Measurements from ENCODE around the gene BBOF1.
"Not testable (repeated sequence)": the region's sequence is repeated elsewhere in the genome, so short reads cannot be mapped to it uniquely, and the experiment has no call there.

BBOF1 gene

DNA sequence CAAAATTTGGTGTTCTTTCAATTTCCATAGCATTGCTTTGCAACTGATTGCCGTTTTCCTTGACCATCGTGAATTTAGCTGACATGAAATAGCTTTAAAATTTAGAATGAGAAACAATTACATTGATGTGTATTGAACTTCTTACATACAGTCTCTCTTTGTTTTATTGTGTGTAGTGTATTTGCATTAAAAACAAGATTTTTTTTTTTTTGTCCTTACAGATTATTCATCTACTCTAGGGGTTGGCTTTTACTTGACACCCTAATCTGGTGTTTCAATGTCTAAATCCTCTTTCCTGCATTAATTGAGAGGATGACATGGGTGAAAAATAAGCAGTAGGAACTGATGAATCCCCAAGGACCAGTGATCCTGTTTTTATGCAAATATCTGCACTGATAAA, 86.2 kb downstream of the BBOF1 start:
- TF ChIP-seq, protein P1, sequence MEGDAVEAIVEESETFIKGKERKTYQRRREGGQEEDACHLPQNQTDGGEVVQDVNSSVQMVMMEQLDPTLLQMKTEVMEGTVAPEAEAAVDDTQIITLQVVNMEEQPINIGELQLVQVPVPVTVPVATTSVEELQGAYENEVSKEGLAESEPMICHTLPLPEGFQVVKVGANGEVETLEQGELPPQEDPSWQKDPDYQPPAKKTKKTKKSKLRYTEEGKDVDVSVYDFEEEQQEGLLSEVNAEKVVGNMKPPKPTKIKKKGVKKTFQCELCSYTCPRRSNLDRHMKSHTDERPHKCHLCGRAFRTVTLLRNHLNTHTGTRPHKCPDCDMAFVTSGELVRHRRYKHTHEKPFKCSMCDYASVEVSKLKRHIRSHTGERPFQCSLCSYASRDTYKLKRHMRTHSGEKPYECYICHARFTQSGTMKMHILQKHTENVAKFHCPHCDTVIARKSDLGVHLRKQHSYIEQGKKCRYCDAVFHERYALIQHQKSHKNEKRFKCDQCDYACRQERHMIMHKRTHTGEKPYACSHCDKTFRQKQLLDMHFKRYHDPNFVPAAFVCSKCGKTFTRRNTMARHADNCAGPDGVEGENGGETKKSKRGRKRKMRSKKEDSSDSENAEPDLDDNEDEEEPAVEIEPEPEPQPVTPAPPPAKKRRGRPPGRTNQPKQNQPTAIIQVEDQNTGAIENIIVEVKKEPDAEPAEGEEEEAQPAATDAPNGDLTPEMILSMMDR (IDR thresholded peaks at IDR 0.05) = no peak
- Histone ChIP-seq H3K27me3 (ENCODE audit: control insufficient read depth, insufficient read depth, low read length) (no peaks in the 10 kb centered on the region), H3K9ac (no peak overlapping the region), H3K36me3 (ENCODE audit: control insufficient read depth, insufficient read depth, low read length) (no peaks in the 10 kb centered on the region), H3K4me1 (no peaks in the 10 kb centered on the region), H2AFZ (no peak overlapping the region), H3K9me3 (ENCODE audit: control insufficient read depth, low read length) (no peaks in the 10 kb centered on the region), H3K4me2 (ENCODE audit: low read length) (no peak overlapping the region), H3K79me2 (no peaks in the 10 kb centered on the region), H3K27ac (no peak overlapping the region), H3K4me3 (ENCODE audit: low read depth, low read length) (no peak overlapping the region)

DNA sequence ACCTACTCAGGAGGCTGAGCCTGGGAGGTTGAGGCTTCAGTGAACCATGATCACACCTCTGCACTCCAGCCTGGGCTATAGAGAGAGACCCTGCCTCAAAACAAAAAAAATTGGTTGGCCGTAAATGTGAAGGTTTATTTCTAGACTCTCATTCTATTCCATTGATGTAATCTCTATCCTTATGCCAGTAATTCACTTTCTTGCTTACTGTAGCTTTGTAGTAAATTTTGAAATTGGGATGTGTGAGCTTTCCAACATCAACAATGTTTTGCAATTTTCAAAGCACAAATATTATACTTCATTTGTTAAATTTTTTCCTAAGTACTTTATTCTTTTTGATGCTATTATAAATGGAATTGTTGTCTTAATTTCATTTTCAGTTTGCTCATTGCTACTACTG, 90.2 kb downstream of the BBOF1 start:
- Histone ChIP-seq H2AFZ (no peak overlapping the region), H3K9ac (no peak overlapping the region), H3K27ac (no peak overlapping the region), H3K9me3 (ENCODE audit: control insufficient read depth, low read length) (no peaks in the 10 kb centered on the region), H3K4me3 (ENCODE audit: low read depth, low read length) (no peak overlapping the region), H3K4me1 (no peaks in the 10 kb centered on the region), H3K27me3 (ENCODE audit: control insufficient read depth, insufficient read depth, low read length) (no peaks in the 10 kb centered on the region), H3K4me2 (ENCODE audit: low read length) (no peak overlapping the region), H3K36me3 (ENCODE audit: control insufficient read depth, insufficient read depth, low read length) (no peaks in the 10 kb centered on the region), H3K79me2 (no peaks in the 10 kb centered on the region)
- TF ChIP-seq, protein P1 (IDR thresholded peaks at IDR 0.05) = no peak

DNA sequence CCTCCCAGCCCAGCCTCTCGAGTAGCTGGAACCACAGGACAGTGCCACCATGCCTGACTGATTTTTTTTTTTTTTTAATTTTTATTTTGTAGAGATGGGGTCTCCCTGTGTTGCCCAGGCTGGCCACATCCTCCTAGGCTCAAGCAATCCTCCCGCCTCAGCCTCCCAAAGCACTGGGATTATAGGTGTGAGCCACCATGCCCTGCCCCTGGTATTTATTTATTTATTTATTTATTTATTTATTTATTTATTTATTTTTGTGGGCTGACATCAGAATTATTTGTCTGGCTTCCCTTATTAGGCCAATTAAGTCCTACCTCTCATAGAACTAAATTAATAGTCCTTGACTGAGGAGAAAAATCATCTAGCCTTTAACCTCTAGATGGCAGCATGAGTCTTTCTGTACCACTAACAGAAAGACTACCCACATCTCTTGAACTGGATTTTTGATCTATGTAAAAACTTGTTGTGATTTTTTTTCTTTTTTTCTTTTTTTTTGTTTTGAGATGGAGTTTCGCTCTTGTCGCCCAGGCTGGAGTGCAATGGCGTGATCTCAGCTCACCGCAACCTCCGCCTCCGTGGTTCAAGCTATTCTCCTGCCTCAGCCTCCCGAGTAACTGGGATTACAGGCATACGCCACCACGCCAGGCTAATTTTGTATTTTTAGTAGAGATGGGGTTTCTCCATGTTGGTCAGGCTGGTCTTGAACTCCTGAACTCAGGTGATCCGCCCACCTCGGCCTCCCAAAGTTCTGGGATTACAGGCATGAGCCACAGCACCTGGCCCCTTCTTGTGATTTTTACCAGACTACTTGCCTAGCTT, 92.5 kb downstream of the BBOF1 start:
- not testable (repeated sequence) for H3K4me3 ChIP-seq (ENCODE audit: low read depth, low read length); H3K27me3 ChIP-seq (ENCODE audit: control insufficient read depth, insufficient read depth, low read length); H3K36me3 ChIP-seq (ENCODE audit: control insufficient read depth, insufficient read depth, low read length); H3K9ac ChIP-seq; H3K4me2 ChIP-seq (ENCODE audit: low read length); H3K4me1 ChIP-seq; H3K9me3 ChIP-seq (ENCODE audit: control insufficient read depth, low read length); H3K27ac ChIP-seq; H3K79me2 ChIP-seq; H2AFZ ChIP-seq
- TF ChIP-seq, protein P1 (IDR thresholded peaks at IDR 0.05) = peak; percentile 53

All from parathyroid adenoma (tissue), 2 donors.